ENCODE data around the gene ECT2.

Gene ECT2

DNA sequence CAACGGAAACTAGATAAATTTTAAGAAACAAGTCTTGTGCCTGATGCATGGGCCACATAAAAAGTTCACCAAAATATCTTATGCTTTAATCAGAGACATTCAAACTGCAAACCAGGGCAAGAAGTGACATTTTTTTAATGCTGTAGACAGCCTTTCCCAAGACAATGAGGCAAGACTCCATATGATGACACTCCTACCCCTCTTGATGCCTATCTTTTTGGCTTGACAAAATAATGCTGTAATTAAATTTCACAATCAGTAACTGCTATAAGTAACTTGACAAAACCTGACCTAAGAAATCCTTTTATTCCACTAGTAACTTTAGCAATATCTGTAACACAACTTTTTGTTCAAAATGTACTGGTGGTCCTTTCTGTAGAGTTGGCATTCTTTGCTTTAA, 48.7 kb downstream of the ECT2 start:
- H3K27ac ChIP-seq (ENCODE audit: low read depth, low read length, poor library complexity, severe bottlenecking): no peak overlapping the region
- H3K27me3 ChIP-seq (ENCODE audit: insufficient read depth, low read length): no peaks in the 10 kb centered on the region
- no peak overlapping the region for H3K4me3 ChIP-seq (ENCODE audit: low read depth, low read length, poor library complexity, severe bottlenecking)
- TF ChIP-seq EZH2 (IDR thresholded peaks at IDR 0.05; ENCODE audit: borderline replicate concordance, low read length): no peak
- TF ChIP-seq, protein P1, sequence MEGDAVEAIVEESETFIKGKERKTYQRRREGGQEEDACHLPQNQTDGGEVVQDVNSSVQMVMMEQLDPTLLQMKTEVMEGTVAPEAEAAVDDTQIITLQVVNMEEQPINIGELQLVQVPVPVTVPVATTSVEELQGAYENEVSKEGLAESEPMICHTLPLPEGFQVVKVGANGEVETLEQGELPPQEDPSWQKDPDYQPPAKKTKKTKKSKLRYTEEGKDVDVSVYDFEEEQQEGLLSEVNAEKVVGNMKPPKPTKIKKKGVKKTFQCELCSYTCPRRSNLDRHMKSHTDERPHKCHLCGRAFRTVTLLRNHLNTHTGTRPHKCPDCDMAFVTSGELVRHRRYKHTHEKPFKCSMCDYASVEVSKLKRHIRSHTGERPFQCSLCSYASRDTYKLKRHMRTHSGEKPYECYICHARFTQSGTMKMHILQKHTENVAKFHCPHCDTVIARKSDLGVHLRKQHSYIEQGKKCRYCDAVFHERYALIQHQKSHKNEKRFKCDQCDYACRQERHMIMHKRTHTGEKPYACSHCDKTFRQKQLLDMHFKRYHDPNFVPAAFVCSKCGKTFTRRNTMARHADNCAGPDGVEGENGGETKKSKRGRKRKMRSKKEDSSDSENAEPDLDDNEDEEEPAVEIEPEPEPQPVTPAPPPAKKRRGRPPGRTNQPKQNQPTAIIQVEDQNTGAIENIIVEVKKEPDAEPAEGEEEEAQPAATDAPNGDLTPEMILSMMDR (IDR thresholded peaks at IDR 0.05; ENCODE audit: low read length): no peak
- no peaks in the 10 kb centered on the region for H3K4me1 ChIP-seq (ENCODE audit: insufficient read depth, low read length, severe bottlenecking)
- no peaks in the 10 kb centered on the region for H3K79me2 ChIP-seq (ENCODE audit: insufficient read depth, low read length)
- no peaks in the 10 kb centered on the region for H3K9me3 ChIP-seq (ENCODE audit: low read length)
- H2AFZ ChIP-seq (ENCODE audit: low read length): no peak overlapping the region
- H3K9ac ChIP-seq (ENCODE audit: low read length): no peak overlapping the region
- no peaks in the 10 kb centered on the region for H4K20me1 ChIP-seq (ENCODE audit: insufficient read depth, low read length)
- H3K4me2 ChIP-seq (ENCODE audit: low read length): no peak overlapping the region
- H3F3A ChIP-seq (ENCODE audit: insufficient read depth, low read length): no peaks in the 10 kb centered on the region; the same call in 1 of the 2 replicates
- no peaks in the 10 kb centered on the region for H3K9me2 ChIP-seq (ENCODE audit: low read depth, low read length)
- H3K36me3 ChIP-seq (ENCODE audit: insufficient read depth, low read length): peaks cover 61% of the 10 kb centered on the region

- TF ChIP-seq, protein P1 (IDR thresholded peaks at IDR 0.05; ENCODE audit: low read length): no peak
- TF ChIP-seq EZH2 (IDR thresholded peaks at IDR 0.05; ENCODE audit: borderline replicate concordance, low read length): no peak
- Histone ChIP-seq H3K36me3 (ENCODE audit: insufficient read depth, low read length) (peaks cover 60% of the 10 kb centered on the region), H3K4me3 (ENCODE audit: low read depth, low read length, poor library complexity, severe bottlenecking) (no peak overlapping the region)
These were observed 49.6 kb downstream of the ECT2 start for GRCh38 chr3:172800156-172800555.

DNA sequence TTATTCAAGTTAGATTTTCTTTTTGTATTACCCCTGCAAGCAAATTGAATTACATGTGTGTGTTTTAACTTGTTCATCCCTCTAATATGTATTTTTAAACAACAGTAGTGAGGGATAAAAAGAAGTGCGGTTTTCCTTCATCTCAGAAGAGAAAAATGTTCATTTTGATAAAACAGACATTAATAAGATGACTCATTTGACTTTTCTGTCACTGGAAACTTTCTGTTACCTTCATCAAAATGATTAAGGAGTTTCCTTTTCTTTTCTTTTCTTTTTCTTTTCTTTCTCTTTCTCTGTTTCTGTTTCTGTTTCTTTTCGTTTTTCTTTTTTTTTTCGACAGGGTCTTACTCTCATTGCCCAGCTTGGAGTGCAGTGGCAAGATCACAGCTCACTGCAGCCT, 53.0 kb downstream of the ECT2 start:
- H2AFZ ChIP-seq (ENCODE audit: low read length): no peak overlapping the region
- no peak overlapping the region for H3K4me2 ChIP-seq (ENCODE audit: low read length)
- H3K27ac ChIP-seq (ENCODE audit: low read depth, low read length, poor library complexity, severe bottlenecking): no peak overlapping the region
- no peaks in the 10 kb centered on the region for H3K9me2 ChIP-seq (ENCODE audit: low read depth, low read length)
- no peaks in the 10 kb centered on the region for H3K9me3 ChIP-seq (ENCODE audit: low read length)
- no peak for TF ChIP-seq EZH2 (IDR thresholded peaks at IDR 0.05; ENCODE audit: borderline replicate concordance, low read length)
- TF ChIP-seq, protein P1 (IDR thresholded peaks at IDR 0.05; ENCODE audit: low read length): no peak
- H3K36me3 ChIP-seq (ENCODE audit: insufficient read depth, low read length): peaks cover 67% of the 10 kb centered on the region
- H3K79me2 ChIP-seq (ENCODE audit: insufficient read depth, low read length): no peaks in the 10 kb centered on the region
- no peak overlapping the region for H3K9ac ChIP-seq (ENCODE audit: low read length)
- H3K4me1 ChIP-seq (ENCODE audit: insufficient read depth, low read length, severe bottlenecking): no peaks in the 10 kb centered on the region
- no peaks in the 10 kb centered on the region for H3F3A ChIP-seq (ENCODE audit: insufficient read depth, low read length)
- H3K27me3 ChIP-seq (ENCODE audit: insufficient read depth, low read length): no peaks in the 10 kb centered on the region
- H3K4me3 ChIP-seq (ENCODE audit: low read depth, low read length, poor library complexity, severe bottlenecking): no peak overlapping the region
- no peaks in the 10 kb centered on the region for H4K20me1 ChIP-seq (ENCODE audit: insufficient read depth, low read length)

More at GRCh38 chr3:172800156-172800555, 49.6 kb downstream of the ECT2 start:
- H3K4me1 ChIP-seq (ENCODE audit: insufficient read depth, low read length, severe bottlenecking): no peaks in the 10 kb centered on the region
- no peaks in the 10 kb centered on the region for H3K9me2 ChIP-seq (ENCODE audit: low read depth, low read length)
- no peaks in the 10 kb centered on the region for H3K9me3 ChIP-seq (ENCODE audit: low read length)
- H3K4me2 ChIP-seq (ENCODE audit: low read length): no peak overlapping the region
- no peaks in the 10 kb centered on the region for H3K79me2 ChIP-seq (ENCODE audit: insufficient read depth, low read length)
- no peaks in the 10 kb centered on the region for H3K27me3 ChIP-seq (ENCODE audit: insufficient read depth, low read length)
- H3K27ac ChIP-seq (ENCODE audit: low read depth, low read length, poor library complexity, severe bottlenecking): no peak overlapping the region
- H3F3A ChIP-seq (ENCODE audit: insufficient read depth, low read length): no peaks in the 10 kb centered on the region; the same call in 1 of the 2 replicates
- H4K20me1 ChIP-seq (ENCODE audit: insufficient read depth, low read length): no peaks in the 10 kb centered on the region
- no peak overlapping the region for H3K9ac ChIP-seq (ENCODE audit: low read length)
- H2AFZ ChIP-seq (ENCODE audit: low read length): no peak overlapping the region

Measured in OCI-LY1 (cell line).